ENCODE results near the gene HADHA. TPM values are rescaled to one million over a fixed set of nuclear protein-coding genes. Genes with fewer than 3 reads are reported as not detected.

Gene HADHA
- total RNA-seq, 3 donors from 2014 or later (not counting 1 experiment from before 2014, with no cell fraction given): 66.6 to 76.1 (median 68.9) TPM

DNA sequence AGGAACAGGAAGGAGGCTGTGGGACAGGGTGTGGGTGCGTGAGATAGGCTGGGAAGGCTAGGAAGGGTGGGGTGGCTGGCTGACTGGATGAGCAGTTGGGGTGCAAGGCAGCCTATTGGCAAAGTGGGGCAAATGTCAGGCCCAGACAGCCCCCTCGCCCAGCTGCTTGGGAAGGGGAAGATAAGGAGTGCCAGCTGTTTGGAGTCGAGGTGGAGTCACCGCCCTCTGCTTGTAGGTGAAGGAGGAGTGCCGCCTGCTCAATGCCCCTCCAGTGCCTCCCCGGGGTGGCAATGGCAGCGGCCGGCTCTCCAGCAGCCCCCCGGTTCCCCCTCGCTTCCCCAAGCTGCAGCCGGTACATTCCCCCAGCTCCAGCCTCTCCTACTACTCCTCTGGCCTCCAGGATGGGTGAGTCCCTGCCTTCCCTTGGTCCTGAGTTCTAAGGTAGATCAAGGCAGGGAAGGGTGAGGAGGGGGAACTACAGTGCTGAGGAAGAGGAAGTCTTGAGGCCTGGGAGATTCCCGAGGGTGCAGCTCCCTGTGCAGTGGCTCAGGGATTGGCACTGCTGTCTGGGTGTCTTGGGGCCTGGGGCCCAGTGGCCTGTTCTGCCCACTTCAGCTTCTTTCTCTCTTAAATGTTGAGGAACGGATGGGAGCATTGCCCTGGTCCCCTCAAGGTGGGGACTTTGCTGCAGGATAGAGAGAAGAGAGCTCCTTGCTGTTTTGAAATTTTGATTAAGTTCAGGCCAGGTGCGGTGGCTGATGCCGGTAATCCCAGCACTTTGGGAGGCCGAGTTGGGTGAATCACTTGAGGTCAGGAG is 58.3 kb downstream of the HADHA start:
- peaks cover 1% of the 10 kb centered on the region for H3K36me3 Mint-ChIP-seq
- no peak for ATAC-seq
- TF ChIP-seq, protein P1, sequence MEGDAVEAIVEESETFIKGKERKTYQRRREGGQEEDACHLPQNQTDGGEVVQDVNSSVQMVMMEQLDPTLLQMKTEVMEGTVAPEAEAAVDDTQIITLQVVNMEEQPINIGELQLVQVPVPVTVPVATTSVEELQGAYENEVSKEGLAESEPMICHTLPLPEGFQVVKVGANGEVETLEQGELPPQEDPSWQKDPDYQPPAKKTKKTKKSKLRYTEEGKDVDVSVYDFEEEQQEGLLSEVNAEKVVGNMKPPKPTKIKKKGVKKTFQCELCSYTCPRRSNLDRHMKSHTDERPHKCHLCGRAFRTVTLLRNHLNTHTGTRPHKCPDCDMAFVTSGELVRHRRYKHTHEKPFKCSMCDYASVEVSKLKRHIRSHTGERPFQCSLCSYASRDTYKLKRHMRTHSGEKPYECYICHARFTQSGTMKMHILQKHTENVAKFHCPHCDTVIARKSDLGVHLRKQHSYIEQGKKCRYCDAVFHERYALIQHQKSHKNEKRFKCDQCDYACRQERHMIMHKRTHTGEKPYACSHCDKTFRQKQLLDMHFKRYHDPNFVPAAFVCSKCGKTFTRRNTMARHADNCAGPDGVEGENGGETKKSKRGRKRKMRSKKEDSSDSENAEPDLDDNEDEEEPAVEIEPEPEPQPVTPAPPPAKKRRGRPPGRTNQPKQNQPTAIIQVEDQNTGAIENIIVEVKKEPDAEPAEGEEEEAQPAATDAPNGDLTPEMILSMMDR (IDR thresholded peaks at IDR 0.05): no peak
- peaks cover 3 to 4% of the 10 kb centered on the region in 2 donors for H3K27me3 Mint-ChIP-seq (ENCODE audit: low read depth in 2 of 2)
- peak overlapping the region in 1 of 2 donors; percentile 75 for H3K27ac Mint-ChIP-seq
- H3K4me1 ChIP-seq (ENCODE audit: control insufficient read depth, insufficient read depth, low read length): peaks cover 16% of the 10 kb centered on the region
- DNase-seq: no peak
- H3K4me3 Mint-ChIP-seq: peak overlapping the region; percentile 82
- no peaks in the 10 kb centered on the region for H3K9me3 Mint-ChIP-seq
- peaks cover 9% of the 10 kb centered on the region for H3K36me3 ChIP-seq (ENCODE audit: control insufficient read depth, insufficient read depth, low read length)
- H3K27ac ChIP-seq (ENCODE audit: low read length): no peak overlapping the region
- H3K4me1 Mint-ChIP-seq: peaks cover 6 to 14% of the 10 kb centered on the region in 2 donors
- H3K4me3 ChIP-seq (ENCODE audit: low read length): no peak overlapping the region
- H3K27me3 ChIP-seq (ENCODE audit: control insufficient read depth, insufficient read depth, low read length): no peaks in the 10 kb centered on the region
- 96% methylated on average over 16 of the region's 16 CpGs for WGBS (ENCODE audit: insufficient coverage)
- no peaks in the 10 kb centered on the region for H3K9me3 ChIP-seq (ENCODE audit: control insufficient read depth, insufficient read depth, low read length)
- intact Hi-C loops (cut with micrococcal nuclease): loop anchor here (2.0 to 10.0 kb wide), 2 partner anchors 97 to 311 kb away; partner anchors contain the start of gene ASXL2

DNA sequence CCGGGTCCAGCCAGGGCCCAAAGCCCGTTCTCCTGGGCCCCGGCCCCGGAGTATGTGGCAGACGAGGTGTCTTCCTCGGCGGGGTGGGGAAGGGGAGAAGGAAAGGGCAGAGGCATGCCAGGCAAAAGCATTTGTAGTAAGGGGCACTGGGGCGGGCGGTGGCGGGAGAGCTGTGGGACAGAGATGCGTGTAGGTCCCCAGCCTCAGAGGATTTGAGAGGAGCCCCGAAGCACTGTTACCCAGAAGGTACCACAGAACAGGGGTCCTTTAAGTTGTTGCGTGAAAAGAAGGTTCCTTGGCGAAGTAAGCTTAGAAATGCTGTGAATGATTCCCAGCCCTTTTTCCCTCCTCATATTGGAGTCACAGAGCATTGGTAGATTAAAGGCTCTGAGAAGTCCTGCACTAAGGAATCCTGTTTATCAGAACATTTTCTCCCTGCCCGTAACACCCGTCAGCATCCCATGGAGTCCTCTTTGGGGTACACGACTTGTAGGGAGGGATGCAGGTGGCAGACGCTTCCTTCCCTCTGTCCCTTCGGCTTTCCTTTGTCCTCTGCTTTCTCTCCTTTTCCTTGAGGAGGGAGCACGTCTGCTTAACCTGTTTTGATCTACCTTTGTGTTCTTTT is 59.0 kb downstream of the HADHA start:
- no peak for ATAC-seq
- intact Hi-C loops (cut with micrococcal nuclease): loop anchor here (2.0 to 10.0 kb wide), 2 partner anchors 97 to 311 kb away; partner anchors contain the start of gene ASXL2
- H3K4me3 ChIP-seq (ENCODE audit: low read length): peak overlapping the region; percentile 47

DNA sequence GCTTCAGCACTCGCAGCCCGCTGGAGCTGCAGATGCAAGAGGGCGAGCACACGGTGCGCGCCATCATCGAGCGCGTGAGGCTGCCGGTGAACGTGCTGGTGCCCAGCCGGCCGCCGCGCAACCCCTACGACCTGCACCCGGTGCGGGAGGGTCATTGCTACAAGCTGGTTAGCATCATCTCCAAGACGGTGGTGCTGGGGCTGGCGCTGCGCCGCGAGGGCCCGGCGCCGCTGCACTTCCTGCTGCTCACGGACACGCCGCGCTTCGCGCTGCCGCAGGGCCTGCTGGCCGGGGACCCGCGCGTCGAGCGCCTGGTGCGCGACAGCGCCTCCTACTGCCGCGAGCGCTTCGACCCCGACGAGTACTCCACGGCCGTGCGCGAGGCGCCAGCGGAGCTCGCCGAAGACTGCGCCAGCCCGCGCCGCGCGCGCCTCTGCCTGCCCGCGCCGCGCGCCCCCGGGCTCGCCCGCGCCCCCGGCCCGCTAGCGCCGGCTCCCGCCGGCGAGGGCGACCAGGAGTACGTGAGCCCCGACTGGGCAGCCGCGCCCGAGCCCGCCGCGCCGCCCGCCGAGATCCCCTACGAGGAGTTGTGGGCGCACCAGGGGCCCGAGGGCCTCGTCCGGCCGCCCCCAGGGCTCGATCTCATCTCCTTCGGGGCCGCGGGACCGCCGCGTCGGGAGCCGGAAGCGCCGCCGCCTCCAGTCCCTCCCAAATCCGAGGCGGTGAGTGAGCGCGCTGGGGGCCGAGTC is 59.7 kb downstream of the HADHA start:
- intact Hi-C loops (cut with micrococcal nuclease): loop anchor here (2.0 to 10.0 kb wide), 2 partner anchors 96 to 310 kb away; partner anchors contain the start of gene ASXL2
- Mint-ChIP-seq H3K4me1 (peaks cover 6 to 19% of the 10 kb centered on the region in 2 donors), H3K27me3 (ENCODE audit: low read depth in 2 of 2) (peaks cover 14 to 18% of the 10 kb centered on the region in 2 donors)

More for the DNA sequence above, 59.0 kb downstream of the HADHA start:
- Mint-ChIP-seq H3K4me3 (peak overlapping the region; percentile 82), H3K9me3 (no peaks in the 10 kb centered on the region), H3K27me3 (ENCODE audit: low read depth in 2 of 2) (peaks cover 9 to 11% of the 10 kb centered on the region in 2 donors), H3K27ac (peak overlapping the region in 1 of 2 donors; percentile 75), H3K4me1 (peaks cover 6 to 14% of the 10 kb centered on the region in 2 donors), H3K36me3 (no peaks in the 10 kb centered on the region)
- peak overlapping the region; percentile 31 for H3K27ac ChIP-seq (ENCODE audit: low read length)
- no peaks in the 10 kb centered on the region for H3K9me3 ChIP-seq (ENCODE audit: control insufficient read depth, insufficient read depth, low read length)
- peaks cover 2% of the 10 kb centered on the region for H3K36me3 ChIP-seq (ENCODE audit: control insufficient read depth, insufficient read depth, low read length)
- TF ChIP-seq, protein P1 (IDR thresholded peaks at IDR 0.05): no peak
- no peaks in the 10 kb centered on the region for H3K27me3 ChIP-seq (ENCODE audit: control insufficient read depth, insufficient read depth, low read length)
- DNase-seq: no peak
- 54% methylated on average over 18 of the region's 20 CpGs for WGBS (ENCODE audit: insufficient coverage)
- H3K4me1 ChIP-seq (ENCODE audit: control insufficient read depth, insufficient read depth, low read length): peaks cover 16% of the 10 kb centered on the region

More for the DNA sequence above, 59.7 kb downstream of the HADHA start:
- no peaks in the 10 kb centered on the region for H3K36me3 ChIP-seq (ENCODE audit: control insufficient read depth, insufficient read depth, low read length)
- H3K4me3 Mint-ChIP-seq: peak overlapping the region; percentile 82
- H3K27ac ChIP-seq (ENCODE audit: low read length): peak overlapping the region; percentile 42
- H3K4me3 ChIP-seq (ENCODE audit: low read length): peak overlapping the region; percentile 51
- H3K9me3 Mint-ChIP-seq: no peaks in the 10 kb centered on the region
- H3K4me1 ChIP-seq (ENCODE audit: control insufficient read depth, insufficient read depth, low read length): peaks cover 16% of the 10 kb centered on the region
- ATAC-seq (peak; percentile 97 to 98 (median 98)), DNase-seq (peak; percentile 85 to 96)
- H3K9me3 ChIP-seq (ENCODE audit: control insufficient read depth, insufficient read depth, low read length): no peaks in the 10 kb centered on the region
- TF ChIP-seq, protein P1 (IDR thresholded peaks at IDR 0.05): peak; percentile 61
- peak overlapping the region in 1 of 2 donors; percentile 75 for H3K27ac Mint-ChIP-seq
- 2% methylated on average over 114 of the region's 114 CpGs for WGBS (ENCODE audit: insufficient coverage)
- H3K36me3 Mint-ChIP-seq: no peaks in the 10 kb centered on the region
- no peaks in the 10 kb centered on the region for H3K27me3 ChIP-seq (ENCODE audit: control insufficient read depth, insufficient read depth, low read length)
